Stomach (tissue), 4 donors: Measurements from ENCODE around the gene HES6.

Source experiments
- POLR2A ChIP-seq, 4 donors: fragments of 450-650 bp; IDR thresholded peaks; one replicate each; pipeline ENCODE4 v1.6.1; 2016; ENCODE audit warnings: antibody characterized with exemption in 4 of 4, control low read depth in 2 of 4, mild to moderate bottlenecking in 1 of 4, moderate library complexity in 1 of 4
- POLR2AphosphoS5 ChIP-seq, 3 donors: sonication (generic); formaldehyde crosslinking; IDR thresholded peaks; one replicate each; pipeline ENCODE4 v1.6.1; 2016; ENCODE audit warnings: antibody characterized with exemption in 3 of 3
- TF ChIP-seq, protein P1 (sequence below), 7 experiments: fragments of 450-650 bp in 4 of 7; fragments of 200-600 bp in 3 of 7; sonication (generic) in 3 of 7; IDR thresholded peaks; one replicate each; pipeline ENCODE4 v1.5.1; 2016 to 2019; ENCODE audit warnings: antibody characterized with exemption in 7 of 7, control low read depth in 2 of 7, mild to moderate bottlenecking in 1 of 7

DNA sequence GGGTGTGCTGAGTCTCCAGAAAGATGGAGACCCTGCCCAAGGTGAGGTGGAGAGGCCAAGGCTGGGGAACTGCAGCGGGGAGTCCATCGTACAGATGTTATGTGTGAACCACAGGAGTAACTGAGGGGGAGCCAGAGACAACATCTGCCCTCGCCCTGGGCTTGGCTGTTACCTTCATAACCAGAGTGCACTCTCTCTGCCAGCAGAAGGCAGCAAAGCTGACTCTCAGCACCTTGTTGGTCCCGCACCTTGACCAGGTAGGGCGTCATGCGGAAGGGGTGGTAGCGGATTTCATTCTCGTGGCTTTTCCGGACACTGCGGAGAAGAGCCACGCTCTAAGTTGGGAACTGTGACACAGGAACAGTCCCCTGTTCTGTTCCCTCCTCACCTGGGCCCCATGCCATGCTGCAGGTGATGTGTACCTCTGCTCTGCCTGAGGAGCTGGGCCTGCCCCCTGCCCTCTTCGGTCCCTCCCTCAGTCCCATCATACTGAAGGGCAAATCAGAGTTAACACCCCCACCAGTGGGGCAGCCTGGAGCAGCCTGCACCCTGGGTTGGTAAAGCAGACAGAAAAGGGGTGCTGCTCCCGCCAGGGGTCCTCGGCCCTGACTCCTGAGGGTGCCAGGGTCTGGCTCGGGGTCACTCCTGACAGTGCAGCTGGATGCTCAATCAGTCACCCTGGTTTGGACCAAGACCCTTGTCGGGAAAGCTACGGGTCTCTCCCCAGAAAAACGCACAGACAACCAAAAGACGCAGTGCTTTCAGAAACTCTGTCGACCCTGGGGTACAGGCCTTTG, 28.2 kb upstream of the HES6 start:
- TF ChIP-seq, protein P1, sequence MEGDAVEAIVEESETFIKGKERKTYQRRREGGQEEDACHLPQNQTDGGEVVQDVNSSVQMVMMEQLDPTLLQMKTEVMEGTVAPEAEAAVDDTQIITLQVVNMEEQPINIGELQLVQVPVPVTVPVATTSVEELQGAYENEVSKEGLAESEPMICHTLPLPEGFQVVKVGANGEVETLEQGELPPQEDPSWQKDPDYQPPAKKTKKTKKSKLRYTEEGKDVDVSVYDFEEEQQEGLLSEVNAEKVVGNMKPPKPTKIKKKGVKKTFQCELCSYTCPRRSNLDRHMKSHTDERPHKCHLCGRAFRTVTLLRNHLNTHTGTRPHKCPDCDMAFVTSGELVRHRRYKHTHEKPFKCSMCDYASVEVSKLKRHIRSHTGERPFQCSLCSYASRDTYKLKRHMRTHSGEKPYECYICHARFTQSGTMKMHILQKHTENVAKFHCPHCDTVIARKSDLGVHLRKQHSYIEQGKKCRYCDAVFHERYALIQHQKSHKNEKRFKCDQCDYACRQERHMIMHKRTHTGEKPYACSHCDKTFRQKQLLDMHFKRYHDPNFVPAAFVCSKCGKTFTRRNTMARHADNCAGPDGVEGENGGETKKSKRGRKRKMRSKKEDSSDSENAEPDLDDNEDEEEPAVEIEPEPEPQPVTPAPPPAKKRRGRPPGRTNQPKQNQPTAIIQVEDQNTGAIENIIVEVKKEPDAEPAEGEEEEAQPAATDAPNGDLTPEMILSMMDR (IDR thresholded peaks at IDR 0.05), result no peak
- no peak for TF ChIP-seq POLR2A (IDR thresholded peaks at IDR 0.05)
- no peak for TF ChIP-seq POLR2AphosphoS5 (IDR thresholded peaks at IDR 0.05)
